ENCODE results near the gene RCAN3.

DNA sequence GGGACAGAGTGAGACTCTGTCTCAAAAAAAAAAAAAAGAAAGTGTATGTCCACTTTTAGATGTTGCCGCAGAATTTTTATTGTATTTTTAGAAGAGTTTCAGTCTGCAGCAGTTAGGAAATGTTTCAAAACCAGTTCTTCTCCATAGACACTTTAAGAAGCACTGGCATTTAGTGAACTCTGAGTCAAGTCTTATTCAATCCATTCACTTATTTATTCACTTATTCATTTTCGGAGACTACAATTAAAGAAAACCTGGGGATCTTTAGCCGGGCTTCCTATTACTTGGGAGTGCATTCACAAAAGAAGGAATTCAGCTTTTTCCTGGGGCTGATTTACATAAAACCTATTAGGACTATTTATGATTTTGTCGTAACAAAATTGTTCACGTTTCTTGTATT lies 12.3 kb downstream of the RCAN3 start:
- TF ChIP-seq POLR2A (IDR thresholded peaks at IDR 0.05): no peak
- TF ChIP-seq, protein P1, sequence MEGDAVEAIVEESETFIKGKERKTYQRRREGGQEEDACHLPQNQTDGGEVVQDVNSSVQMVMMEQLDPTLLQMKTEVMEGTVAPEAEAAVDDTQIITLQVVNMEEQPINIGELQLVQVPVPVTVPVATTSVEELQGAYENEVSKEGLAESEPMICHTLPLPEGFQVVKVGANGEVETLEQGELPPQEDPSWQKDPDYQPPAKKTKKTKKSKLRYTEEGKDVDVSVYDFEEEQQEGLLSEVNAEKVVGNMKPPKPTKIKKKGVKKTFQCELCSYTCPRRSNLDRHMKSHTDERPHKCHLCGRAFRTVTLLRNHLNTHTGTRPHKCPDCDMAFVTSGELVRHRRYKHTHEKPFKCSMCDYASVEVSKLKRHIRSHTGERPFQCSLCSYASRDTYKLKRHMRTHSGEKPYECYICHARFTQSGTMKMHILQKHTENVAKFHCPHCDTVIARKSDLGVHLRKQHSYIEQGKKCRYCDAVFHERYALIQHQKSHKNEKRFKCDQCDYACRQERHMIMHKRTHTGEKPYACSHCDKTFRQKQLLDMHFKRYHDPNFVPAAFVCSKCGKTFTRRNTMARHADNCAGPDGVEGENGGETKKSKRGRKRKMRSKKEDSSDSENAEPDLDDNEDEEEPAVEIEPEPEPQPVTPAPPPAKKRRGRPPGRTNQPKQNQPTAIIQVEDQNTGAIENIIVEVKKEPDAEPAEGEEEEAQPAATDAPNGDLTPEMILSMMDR (IDR thresholded peaks at IDR 0.05): no peak

Data from tibial nerve (tissue), 3 donors.